Fibroblast of lung (primary cell): ENCODE results near the gene LOXHD1.

ENCODE experiments used
- CTCF ChIP-seq, 2 donors: IDR thresholded peaks in 1 of 2; conservative IDR thresholded peaks in 1 of 2; 1 replicate in 1 of 2; 2 replicates in 1 of 2; pipeline ENCODE4 v1.5.1; 2011 to 2012; ENCODE audit warnings: low read length in 2 of 2, control low read depth in 1 of 2, inconsistent platforms in 1 of 2, low read depth in 1 of 2, mild to moderate bottlenecking in 1 of 2
- EZH2 ChIP-seq: IDR thresholded peaks from 2 replicates; pipeline ENCODE4 v1.5.1; 2012; ENCODE audit warnings: low read length, control low read depth, mild to moderate bottlenecking; ENCODE audit errors: missing control alignments

- TF ChIP-seq CTCF (conservative IDR thresholded peaks at IDR 0.05 in 1 of 2, IDR thresholded peaks at IDR 0.05 in 1 of 2; ENCODE audit: low read depth in 1 of 2, low read length in 2 of 2) (no peak), EZH2 (no peak)
Observed at GRCh38 chr18:46672062-46672970, 15.3 kb upstream of the LOXHD1 start.
